Glutamatergic neuron (in vitro differentiated cells): ENCODE data around the gene JAKMIP1. TPM values are rescaled to one million over a fixed set of nuclear protein-coding genes. Genes with fewer than 3 reads are reported as not detected.

Source experiments
- DNase-seq: peaks from one replicate; pipeline ENCODE4 v3.0.0; 2022
- H3K27ac Mint-ChIP-seq: one replicate; pipeline ENCODE4 v1.8.0; 2020; ENCODE audit warnings: mild to moderate bottlenecking, mixed read lengths, inconsistent platforms; ENCODE audit not compliant: unreplicated experiment
- H3K27me3 Mint-ChIP-seq: one replicate; pipeline ENCODE4 v1.8.0; 2020; ENCODE audit warnings: mild to moderate bottlenecking, moderate library complexity, mixed read lengths, inconsistent platforms; ENCODE audit not compliant: unreplicated experiment
- H3K36me3 Mint-ChIP-seq: one replicate; pipeline ENCODE4 v1.8.0; 2020; ENCODE audit warnings: mild to moderate bottlenecking, mixed read lengths, inconsistent platforms; ENCODE audit not compliant: unreplicated experiment
- H3K4me1 Mint-ChIP-seq: one replicate; pipeline ENCODE4 v1.8.0; 2020; ENCODE audit warnings: mild to moderate bottlenecking, low read depth, mixed read lengths, inconsistent platforms; ENCODE audit not compliant: unreplicated experiment
- H3K4me3 Mint-ChIP-seq: one replicate; pipeline ENCODE4 v1.8.0; 2020; ENCODE audit warnings: mild to moderate bottlenecking, mixed read lengths, inconsistent platforms; ENCODE audit not compliant: unreplicated experiment
- H3K9me3 Mint-ChIP-seq: one replicate; pipeline ENCODE4 v1.8.0; 2020; ENCODE audit warnings: mild to moderate bottlenecking, moderate library complexity, mixed read lengths, inconsistent platforms; ENCODE audit not compliant: unreplicated experiment
- total RNA-seq: library from RNA; stranded (reverse); fragmentation: NEBNext Ultra II Directional; extraction: Animal tissue kit (Norgen Biotek cat#: 25700); gene quantifications from one replicate; pipeline ENCODE4 v1.2.1, GENCODE V29; 2021; ENCODE audit not compliant: unreplicated experiment
- TF ChIP-seq, protein P1 (sequence below): fragments of 200-600 bp; sonication (generic); IDR thresholded peaks from one replicate; pipeline ENCODE4 v1.5.0; 2021; ENCODE audit not compliant: partially characterized antibody, unreplicated experiment

Gene JAKMIP1
- total RNA-seq, 1 donor from 2014 or later, result 2.4 TPM

DNA sequence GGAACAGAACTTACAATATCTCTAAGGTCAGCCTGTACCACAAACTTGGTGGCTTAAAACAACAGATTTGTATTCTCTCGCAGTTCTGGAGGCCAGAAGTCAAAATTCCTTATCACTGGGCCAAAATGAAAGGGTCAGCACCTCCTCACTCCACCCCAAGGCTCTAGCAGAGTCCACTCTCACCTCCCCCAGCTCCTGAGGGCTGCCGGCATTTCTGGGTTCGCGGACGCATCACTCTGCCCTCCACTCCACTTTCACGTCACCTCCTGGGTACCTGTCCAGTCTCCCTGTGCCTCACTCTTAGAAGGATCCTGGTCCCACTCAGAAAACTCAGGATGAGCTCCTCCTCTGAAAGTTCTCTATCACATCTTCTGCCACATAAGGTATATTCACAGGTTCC lies 34.6 kb downstream of the JAKMIP1 start:
- TF ChIP-seq, protein P1, sequence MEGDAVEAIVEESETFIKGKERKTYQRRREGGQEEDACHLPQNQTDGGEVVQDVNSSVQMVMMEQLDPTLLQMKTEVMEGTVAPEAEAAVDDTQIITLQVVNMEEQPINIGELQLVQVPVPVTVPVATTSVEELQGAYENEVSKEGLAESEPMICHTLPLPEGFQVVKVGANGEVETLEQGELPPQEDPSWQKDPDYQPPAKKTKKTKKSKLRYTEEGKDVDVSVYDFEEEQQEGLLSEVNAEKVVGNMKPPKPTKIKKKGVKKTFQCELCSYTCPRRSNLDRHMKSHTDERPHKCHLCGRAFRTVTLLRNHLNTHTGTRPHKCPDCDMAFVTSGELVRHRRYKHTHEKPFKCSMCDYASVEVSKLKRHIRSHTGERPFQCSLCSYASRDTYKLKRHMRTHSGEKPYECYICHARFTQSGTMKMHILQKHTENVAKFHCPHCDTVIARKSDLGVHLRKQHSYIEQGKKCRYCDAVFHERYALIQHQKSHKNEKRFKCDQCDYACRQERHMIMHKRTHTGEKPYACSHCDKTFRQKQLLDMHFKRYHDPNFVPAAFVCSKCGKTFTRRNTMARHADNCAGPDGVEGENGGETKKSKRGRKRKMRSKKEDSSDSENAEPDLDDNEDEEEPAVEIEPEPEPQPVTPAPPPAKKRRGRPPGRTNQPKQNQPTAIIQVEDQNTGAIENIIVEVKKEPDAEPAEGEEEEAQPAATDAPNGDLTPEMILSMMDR, result no peak
- H3K9me3 Mint-ChIP-seq, result peaks cover 15% of the 10 kb centered on the region
- H3K27me3 Mint-ChIP-seq, result peaks cover 11% of the 10 kb centered on the region
- DNase-seq, result no peak
- H3K4me1 Mint-ChIP-seq, result no peaks in the 10 kb centered on the region
- H3K27ac Mint-ChIP-seq, result no peak overlapping the region
- H3K36me3 Mint-ChIP-seq, result peaks cover 29% of the 10 kb centered on the region
- H3K4me3 Mint-ChIP-seq, result no peak overlapping the region

DNA sequence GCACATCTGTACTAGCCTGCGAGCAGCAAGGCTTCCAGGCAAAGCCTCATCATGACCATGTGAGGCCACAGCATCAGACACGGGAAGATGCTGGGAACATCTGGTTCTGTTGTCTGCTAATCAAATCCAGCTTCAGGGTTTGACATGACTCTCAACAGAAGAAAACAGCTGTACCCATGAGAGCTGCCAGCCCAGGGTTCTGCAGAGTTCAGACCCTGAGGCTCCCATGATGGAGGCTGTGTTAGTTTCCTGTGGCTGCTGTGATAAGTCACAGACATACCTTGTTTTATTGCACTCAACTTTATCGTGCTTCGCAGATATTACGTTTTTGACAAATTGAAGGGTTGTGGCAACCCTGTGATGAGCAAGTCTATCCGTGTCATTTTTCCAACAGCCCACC lies 37.5 kb downstream of the JAKMIP1 start:
- H3K27ac Mint-ChIP-seq, result no peak overlapping the region
- H3K4me3 Mint-ChIP-seq, result no peak overlapping the region
- TF ChIP-seq, protein P1, result no peak
- H3K36me3 Mint-ChIP-seq, result peaks cover 29% of the 10 kb centered on the region
- H3K27me3 Mint-ChIP-seq, result peaks cover 6% of the 10 kb centered on the region
- H3K9me3 Mint-ChIP-seq, result peaks cover 15% of the 10 kb centered on the region
- DNase-seq, result no peak
- H3K4me1 Mint-ChIP-seq, result no peaks in the 10 kb centered on the region

DNA sequence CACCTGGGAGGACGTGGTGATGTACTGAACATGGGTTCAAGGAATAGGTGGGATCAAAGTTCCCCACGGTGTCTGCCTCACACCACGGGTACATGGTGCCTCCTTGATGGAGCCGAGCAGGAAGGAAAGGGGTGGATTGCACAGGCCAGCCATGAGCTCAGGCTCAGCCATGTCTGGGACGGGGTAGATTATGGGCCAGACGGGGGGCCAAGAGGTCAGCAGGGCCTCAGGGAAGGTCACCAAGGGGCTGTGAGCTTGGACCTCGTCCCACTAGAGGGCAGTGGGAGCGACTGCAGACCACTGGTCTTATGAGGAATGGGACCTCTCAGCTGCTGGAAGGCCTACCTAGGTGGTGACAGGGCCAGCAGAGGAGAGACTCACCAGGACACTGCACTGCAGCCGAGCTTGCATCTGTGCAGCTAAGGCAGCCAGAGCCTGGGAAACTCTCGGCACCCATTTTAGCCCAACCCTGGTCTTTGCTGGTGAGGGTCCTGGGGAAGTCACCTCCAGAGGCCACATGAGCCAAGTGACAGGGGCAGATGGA lies 38.4 kb downstream of the JAKMIP1 start:
- Mint-ChIP-seq H3K27me3 (peaks cover 5% of the 10 kb centered on the region), H3K4me3 (no peak overlapping the region), H3K4me1 (no peaks in the 10 kb centered on the region), H3K36me3 (peaks cover 29% of the 10 kb centered on the region), H3K9me3 (peaks cover 16% of the 10 kb centered on the region), H3K27ac (no peak overlapping the region)
- no peak for DNase-seq
- TF ChIP-seq, protein P1, result no peak

DNA sequence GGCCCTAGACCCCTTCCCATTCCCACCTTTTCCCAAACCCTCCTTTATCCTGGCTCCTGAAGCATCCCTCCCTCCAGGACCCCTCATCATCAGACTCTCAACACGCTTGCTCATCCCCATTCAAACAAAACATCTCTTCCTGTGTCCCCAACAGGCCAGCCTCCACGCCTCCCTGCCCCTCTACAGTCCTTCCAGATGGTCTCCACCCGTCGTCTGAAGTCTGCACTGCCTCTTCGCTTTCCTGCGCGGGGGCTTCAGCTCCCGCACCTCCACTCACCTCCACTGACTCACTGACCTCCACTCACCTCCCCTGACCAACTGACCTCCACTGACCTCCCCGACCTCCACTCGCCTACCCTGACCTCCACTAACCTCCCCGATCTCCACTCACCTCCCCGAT lies 39.8 kb downstream of the JAKMIP1 start:
- H3K27me3 Mint-ChIP-seq, result peaks cover 5% of the 10 kb centered on the region
- no peak overlapping the region for H3K4me3 Mint-ChIP-seq
- H3K36me3 Mint-ChIP-seq, result peaks cover 29% of the 10 kb centered on the region
- H3K27ac Mint-ChIP-seq, result no peak overlapping the region
- TF ChIP-seq, protein P1, result no peak
- DNase-seq, result no peak
- peaks cover 16% of the 10 kb centered on the region for H3K9me3 Mint-ChIP-seq
- no peaks in the 10 kb centered on the region for H3K4me1 Mint-ChIP-seq

DNA sequence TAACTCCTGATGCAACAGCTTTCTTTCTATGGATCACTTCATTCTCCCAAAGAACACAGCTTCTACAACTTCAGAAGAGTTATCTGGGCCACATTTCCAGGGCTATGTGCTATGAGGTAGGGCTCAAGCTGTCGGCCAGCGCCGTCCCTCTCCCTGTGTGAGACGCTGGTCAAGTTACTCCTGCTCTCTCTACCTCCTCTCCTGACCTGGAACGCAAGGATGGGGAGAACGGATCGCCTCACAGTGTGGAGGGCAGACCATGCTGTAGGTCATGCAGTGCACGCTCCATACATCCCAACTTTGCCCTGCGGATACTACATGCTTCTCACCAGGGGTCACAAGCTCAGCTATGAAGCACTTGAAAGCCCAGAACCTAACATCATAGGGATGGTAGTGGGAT lies 42.4 kb downstream of the JAKMIP1 start:
- no peak for DNase-seq
- no peak overlapping the region for H3K27ac Mint-ChIP-seq
- peaks cover 8% of the 10 kb centered on the region for H3K36me3 Mint-ChIP-seq
- peaks cover 7% of the 10 kb centered on the region for H3K4me1 Mint-ChIP-seq
- H3K27me3 Mint-ChIP-seq, result peaks cover 5% of the 10 kb centered on the region
- TF ChIP-seq, protein P1, result no peak
- no peak overlapping the region for H3K4me3 Mint-ChIP-seq
- peaks cover 6% of the 10 kb centered on the region for H3K9me3 Mint-ChIP-seq
